SK-N-SH (cell line): Measurements from ENCODE around the gene CHL1. TPM values are rescaled to one million over a fixed set of nuclear protein-coding genes. Genes with fewer than 3 reads are reported as not detected.

ENCODE experiments used
- CTCF ChIA-PET: fragments of 300-600, 350-600 bp; formaldehyde crosslinking; extraction: SDS; loops from one replicate; lab custom pipeline; 2021; lab: Yijun Ruan, JAX
- POLR2A ChIA-PET: fragments of 350-600 bp; sonication (Branson Sonifier 250); formaldehyde crosslinking; extraction: SDS; loops from one replicate; lab custom pipeline; 2020; ENCODE audit warnings: antibody characterized with exemption, inconsistent platforms; lab: Yijun Ruan, JAX
- DNase-seq: peaks from one replicate; pipeline ENCODE4 v3.0.0; 2012
- H2AFZ ChIP-seq: fragments of 200-600 bp; sonication (generic); 2 replicates; pipeline ENCODE4 v1.8.1; 2016; ENCODE audit warnings: antibody characterized with exemption, mild to moderate bottlenecking, low read depth
- H3F3A ChIP-seq: fragments of 200-600 bp; sonication (generic); replicated peaks from 2 replicates; pipeline ENCODE3; 2016; ENCODE audit warnings: antibody characterized with exemption, mild to moderate bottlenecking; ENCODE audit not compliant: insufficient read depth
- H3K27ac ChIP-seq, 2 experiments: fragments of 200-500 bp in 1 of 2; fragments of 200-600 bp in 1 of 2; sonication (Bioruptor generic) in 1 of 2; sonication (generic), shearing (Covaris generic) in 1 of 2; 2 replicates each; pipeline versions ENCODE4 v1.5.1 to v1.6.1; 2014 to 2016; ENCODE audit warnings: low read depth in 2 of 2, inconsistent platforms in 1 of 2, low read length in 1 of 2, mild to moderate bottlenecking in 1 of 2, mixed read lengths in 1 of 2
- H3K27me3 ChIP-seq: fragments of 200-600 bp; sonication (generic), shearing (Covaris generic); 2 replicates; pipeline ENCODE4 v1.6.1; 2016; ENCODE audit warnings: mixed run types; ENCODE audit not compliant: insufficient read depth
- H3K36me3 ChIP-seq, 2 experiments: fragments of 200-500 bp in 1 of 2; fragments of 200-600 bp in 1 of 2; sonication (Bioruptor generic) in 1 of 2; sonication (generic) in 1 of 2; replicated peaks in 1 of 2; 2 replicates each; pipeline versions ENCODE3 to v1.5.1; 2014 to 2016; ENCODE audit warnings: low read length in 1 of 2, mild to moderate bottlenecking in 1 of 2; ENCODE audit not compliant: insufficient read depth in 2 of 2, control insufficient read depth in 1 of 2
- H3K4me1 ChIP-seq, 2 experiments: fragments of 200-500 bp in 1 of 2; fragments of 200-600 bp in 1 of 2; sonication (Bioruptor generic) in 1 of 2; sonication (generic), shearing (Covaris generic) in 1 of 2; 2 replicates each; pipeline versions ENCODE4 v1.5.1 to v1.6.1; 2014 to 2016; ENCODE audit warnings: low read depth in 1 of 2, low read length in 1 of 2, mixed run types in 1 of 2; ENCODE audit not compliant: insufficient read depth in 2 of 2, control insufficient read depth in 1 of 2
- H3K4me2 ChIP-seq: fragments of 200-600 bp; sonication (generic), shearing (Covaris generic); 2 replicates; pipeline ENCODE4 v1.6.1; 2017; ENCODE audit warnings: mixed run types
- H3K4me3 ChIP-seq, 2 experiments: fragments of 200-500 bp in 1 of 2; fragments of 200-600 bp in 1 of 2; sonication (Bioruptor generic) in 1 of 2; sonication (generic), shearing (Covaris generic) in 1 of 2; 2 replicates each; pipeline versions ENCODE4 v1.5.1 to v1.8.1; 2014 to 2016; ENCODE audit warnings: low read depth in 2 of 2, inconsistent platforms in 1 of 2, low read length in 1 of 2, mild to moderate bottlenecking in 1 of 2, mixed read lengths in 1 of 2, moderate library complexity in 1 of 2
- H3K79me2 ChIP-seq: fragments of 200-600 bp; sonication (generic); 2 replicates; pipeline ENCODE4 v1.8.1; 2017; ENCODE audit warnings: mild to moderate bottlenecking; ENCODE audit not compliant: insufficient read depth
- H3K9ac ChIP-seq: fragments of 200-600 bp; sonication (generic); 2 replicates; pipeline ENCODE4 v1.6.1; 2017; ENCODE audit warnings: mixed run types
- H3K9me2 ChIP-seq: fragments of 200-600 bp; sonication (generic); 2 replicates; pipeline ENCODE4 v1.6.1; 2017; ENCODE audit warnings: mixed run types
- H3K9me3 ChIP-seq: fragments of 200-600 bp; sonication (generic); 2 replicates; pipeline ENCODE4 v1.6.1; 2017; ENCODE audit warnings: mixed run types, mild to moderate bottlenecking, moderate library complexity
- H4K20me1 ChIP-seq: fragments of 200-600 bp; sonication (generic); 2 replicates; pipeline ENCODE4 v1.6.1; 2017; ENCODE audit warnings: mild to moderate bottlenecking, mixed run types; ENCODE audit not compliant: insufficient read depth
- CHD2 ChIP-seq: fragments of 150-350 bp; IDR thresholded peaks from 2 replicates; pipeline ENCODE4 v1.6.1; 2018; ENCODE audit warnings: low read length; ENCODE audit not compliant: partially characterized antibody
- CTCF ChIP-seq: fragments of 200-600 bp; sonication (generic); IDR thresholded peaks from 2 replicates; pipeline ENCODE4 v1.6.1; 2017; ENCODE audit warnings: antibody characterized with exemption, mild to moderate bottlenecking, moderate library complexity
- ELF1 ChIP-seq: IDR thresholded peaks from 2 replicates; pipeline ENCODE4 v1.4.0; 2012
- EZH2phosphoT487 ChIP-seq: fragments of 200-600 bp; sonication (generic); IDR thresholded peaks from 2 replicates; pipeline ENCODE4 v1.6.1; 2017; ENCODE audit warnings: low read depth, mixed run types, mild to moderate bottlenecking, antibody characterized with exemption, moderate library complexity, borderline replicate concordance
- FOSL2 ChIP-seq: IDR thresholded peaks from 2 replicates; pipeline ENCODE4 v1.4.0; 2012; ENCODE audit warnings: low read depth, mild to moderate bottlenecking, moderate library complexity, borderline replicate concordance
- GABPA ChIP-seq: IDR thresholded peaks from 2 replicates; pipeline ENCODE4 v1.4.0; 2012; ENCODE audit warnings: low read depth, mild to moderate bottlenecking
- IRF3 ChIP-seq: fragments of 150-350 bp; IDR thresholded peaks from 2 replicates; pipeline ENCODE4 v1.6.1; 2016; ENCODE audit warnings: mild to moderate bottlenecking, low read depth, low read length
- MEF2A ChIP-seq: IDR thresholded peaks from 2 replicates; pipeline ENCODE4 v1.4.0; 2012; ENCODE audit warnings: low read depth, borderline replicate concordance
- MXI1 ChIP-seq: IDR thresholded peaks from 2 replicates; pipeline ENCODE4 v1.6.1; 2012; ENCODE audit warnings: mild to moderate bottlenecking, low read depth, low read length, improper control_type of control experiment
- NFIC ChIP-seq: IDR thresholded peaks from 2 replicates; pipeline ENCODE4 v1.4.0; 2012; ENCODE audit warnings: borderline replicate concordance
- NRF1 ChIP-seq: IDR thresholded peaks from 2 replicates; pipeline ENCODE4 v1.6.1; 2012; ENCODE audit warnings: low read depth, mild to moderate bottlenecking, low read length
- PBX3 ChIP-seq: IDR thresholded peaks from 2 replicates; pipeline ENCODE4; 2012
- REST ChIP-seq: IDR thresholded peaks from 2 replicates; pipeline ENCODE4 v1.6.1; 2012; ENCODE audit warnings: mild to moderate bottlenecking, low read depth, low read length, moderate library complexity
- RFX5 ChIP-seq: IDR thresholded peaks from 2 replicates; pipeline ENCODE4 v1.6.1; 2012; ENCODE audit warnings: mild to moderate bottlenecking, improper control_type of control experiment, low read length
- RXRA ChIP-seq: IDR thresholded peaks from 2 replicates; pipeline ENCODE4 v1.4.0; 2012; ENCODE audit warnings: low read depth, mild to moderate bottlenecking, borderline replicate concordance
- SIN3A ChIP-seq: IDR thresholded peaks from 2 replicates; pipeline ENCODE4 v1.6.1; 2012; ENCODE audit warnings: low read depth, mild to moderate bottlenecking, low read length, moderate library complexity, borderline replicate concordance
- SMC3 ChIP-seq: IDR thresholded peaks from 2 replicates; pipeline ENCODE4 v1.6.1; 2012; ENCODE audit warnings: low read depth, low read length, improper control_type of control experiment
- TCF12 ChIP-seq: IDR thresholded peaks from 2 replicates; pipeline ENCODE4 v1.4.0; 2012
- USF2 ChIP-seq: fragments of 150-350 bp; IDR thresholded peaks from 2 replicates; pipeline ENCODE4 v1.6.1; 2017; ENCODE audit warnings: antibody characterized with exemption, low read length, low read depth, borderline replicate concordance
- WGBS: methylation state at CpG from one replicate; pipeline ENCODE4 v1.1.6; 2017; ENCODE audit warnings: low lambda C conversion rate; 5-methylcytosine and 5-hydroxymethylcytosine counted together
- polyA plus RNA-seq, 3 experiments: library from polyadenylated mRNA; depleted of rRNA; stranded (reverse); fragments of >200 nt; gene quantifications; 2 replicates each; pipeline ENCODE4 v1.2.3, GENCODE V29; 2012

CHL1 gene
- polyA plus RNA-seq, 1 of the 3 experiments (the other 2 are of a cell fraction) = not detected

GRCh38 chr3:312911-313310 lies 116.3 kb downstream of the CHL1 start:
- Histone ChIP-seq H3K9me3 (no peaks in the 10 kb centered on the region), H3K36me3 (no peaks in the 10 kb centered on the region), H3K79me2 (no peaks in the 10 kb centered on the region), H3K9ac (no peak overlapping the region), H3F3A (no peaks in the 10 kb centered on the region), H3K4me3 (no peak overlapping the region), H3K4me2 (no peak overlapping the region), H3K9me2 (no peaks in the 10 kb centered on the region), H3K27ac (no peak overlapping the region), H3K4me1 (no peaks in the 10 kb centered on the region), H2AFZ (no peak overlapping the region), H4K20me1 (no peaks in the 10 kb centered on the region)
- WGBS = 27% methylated on average over 2 of the region's 2 CpGs
- no peak for DNase-seq
- ChIA-PET POLR2A (no interaction called here), CTCF (no interaction called here)
- TF ChIP-seq GABPA = no peak
- TF ChIP-seq, all 33 proteins: peak for 0
- no peaks in the 10 kb centered on the region for H3K27me3 ChIP-seq

GRCh38 chr3:317012-317411 lies 120.4 kb downstream of the CHL1 start:
- WGBS = 26% methylated on average over 3 of the region's 3 CpGs
- no peaks in the 10 kb centered on the region for H3K9me2 ChIP-seq
- H3K79me2 ChIP-seq = no peaks in the 10 kb centered on the region
- H4K20me1 ChIP-seq = no peaks in the 10 kb centered on the region
- no peaks in the 10 kb centered on the region for H3K9me3 ChIP-seq
- ChIA-PET POLR2A (no interaction called here), CTCF (interaction anchor here (1.0 kb wide), 1 partner anchor 37 kb away, joined by 3 read pairs; no protein-coding TSS in a partner anchor)
- H3K4me1 ChIP-seq = no peaks in the 10 kb centered on the region
- H3K4me3 ChIP-seq = no peak overlapping the region
- TF ChIP-seq MEF2A (no peak), CHD2 (no peak), EZH2phosphoT487 (no peak), MXI1 (no peak), NRF1 (no peak), USF2 (no peak), IRF3 (no peak), RXRA (no peak), NFIC (no peak), GABPA (no peak), FOSL2 (no peak), REST (no peak), SIN3A (no peak), TCF12 (no peak), ELF1 (no peak), SMC3 (no peak), CTCF (no peak), PBX3 (no peak), RFX5 (no peak)
- H3F3A ChIP-seq = no peaks in the 10 kb centered on the region
- no peaks in the 10 kb centered on the region for H3K27me3 ChIP-seq
- DNase-seq = no peak
- H3K9ac ChIP-seq = no peak overlapping the region
- H3K4me2 ChIP-seq = no peak overlapping the region
- H3K27ac ChIP-seq = no peak overlapping the region
- H3K36me3 ChIP-seq = no peaks in the 10 kb centered on the region
- no peak overlapping the region for H2AFZ ChIP-seq
